Rectal smooth muscle tissue (tissue), 1 donor: Measurements from ENCODE around the gene SPAG7.
A peak's percentile ranks its signal among the peaks of the same experiment; 100 is the strongest.

Experiments used
- H3K27ac ChIP-seq: one replicate; pipeline ENCODE4 v1.7.0; 2013; ENCODE audit warnings: low read depth, low read length, inconsistent platforms
- H3K27me3 ChIP-seq: one replicate; pipeline ENCODE4 v1.7.0; 2013; ENCODE audit warnings: low read length; ENCODE audit not compliant: control insufficient read depth, insufficient read depth
- H3K36me3 ChIP-seq: one replicate; pipeline ENCODE4 v1.7.0; 2013; ENCODE audit warnings: low read length; ENCODE audit not compliant: control insufficient read depth, insufficient read depth
- H3K4me1 ChIP-seq: one replicate; pipeline ENCODE4 v1.7.0; 2013; ENCODE audit warnings: low read length; ENCODE audit not compliant: control insufficient read depth, insufficient read depth
- H3K4me3 ChIP-seq: one replicate; pipeline ENCODE4 v1.7.0; 2013; ENCODE audit warnings: low read length
- H3K9ac ChIP-seq: one replicate; pipeline ENCODE4 v1.7.0; 2013; ENCODE audit warnings: low read length

The SPAG7 gene

GRCh38 chr17:4994081-4994595 is 26.5 kb upstream of the SPAG7 start:
- H3K9ac ChIP-seq: no peak overlapping the region
- peaks cover 3% of the 10 kb centered on the region for H3K4me1 ChIP-seq
- H3K27ac ChIP-seq: no peak overlapping the region

GRCh38 chr17:4987767-4988567 is 20.4 kb upstream of the SPAG7 start:
- Histone ChIP-seq H3K36me3 (no peaks in the 10 kb centered on the region), H3K4me3 (peak overlapping the region; percentile 94), H3K27ac (peak overlapping the region; percentile 89), H3K9ac (peak overlapping the region; percentile 93), H3K27me3 (no peaks in the 10 kb centered on the region), H3K4me1 (peaks cover 7% of the 10 kb centered on the region)

More at GRCh38 chr17:4994081-4994595, 26.5 kb upstream of the SPAG7 start:
- no peaks in the 10 kb centered on the region for H3K27me3 ChIP-seq
- H3K36me3 ChIP-seq: no peaks in the 10 kb centered on the region
- no peak overlapping the region for H3K4me3 ChIP-seq

GRCh38 chr17:4986951-4987766 is 19.5 kb upstream of the SPAG7 start, which contains the start of gene CAMTA2:
TSS of gene CAMTA2 (minus strand) at chr17:4987675. CDS start at chr17:4986222, 1,453 bp downstream.
- Histone ChIP-seq H3K4me1 (peaks cover 7% of the 10 kb centered on the region), H3K4me3 (peak within 1 kb of the TSS; percentile 94), H3K27me3 (no peaks in the 10 kb centered on the region), H3K9ac (peak within 1 kb of the TSS; percentile 97), H3K36me3 (peaks cover 5% of the 10 kb centered on the region), H3K27ac (peak within 1 kb of the TSS; percentile 89)

GRCh38 chr17:4986403-4986802 is 18.8 kb upstream of the SPAG7 start:
- Histone ChIP-seq H3K27ac (peak overlapping the region; percentile 89), H3K4me1 (peaks cover 7% of the 10 kb centered on the region), H3K9ac (peak overlapping the region; percentile 97), H3K4me3 (peak overlapping the region; percentile 94), H3K36me3 (peaks cover 5% of the 10 kb centered on the region), H3K27me3 (no peaks in the 10 kb centered on the region)

GRCh38 chr17:4982305-4982704 is 14.7 kb upstream of the SPAG7 start:
- Histone ChIP-seq H3K36me3 (peaks cover 18% of the 10 kb centered on the region), H3K27me3 (no peaks in the 10 kb centered on the region), H3K9ac (no peak overlapping the region), H3K4me3 (no peak overlapping the region), H3K4me1 (no peaks in the 10 kb centered on the region), H3K27ac (no peak overlapping the region)

- no peak overlapping the region for H3K27ac ChIP-seq
- H3K4me1 ChIP-seq: no peaks in the 10 kb centered on the region
- no peaks in the 10 kb centered on the region for H3K27me3 ChIP-seq
- peaks cover 24% of the 10 kb centered on the region for H3K36me3 ChIP-seq
- H3K4me3 ChIP-seq: no peak overlapping the region
- H3K9ac ChIP-seq: no peak overlapping the region
These were observed 13.1 kb upstream of the SPAG7 start for GRCh38 chr17:4980644-4981216.

GRCh38 chr17:4978726-4979125 is 11.1 kb upstream of the SPAG7 start:
- Histone ChIP-seq H3K27ac (no peak overlapping the region), H3K27me3 (no peaks in the 10 kb centered on the region), H3K4me1 (no peaks in the 10 kb centered on the region), H3K4me3 (no peak overlapping the region), H3K36me3 (peaks cover 29% of the 10 kb centered on the region), H3K9ac (no peak overlapping the region)

- Histone ChIP-seq H3K36me3 (peaks cover 36% of the 10 kb centered on the region), H3K4me1 (peaks cover 8% of the 10 kb centered on the region), H3K4me3 (no peak overlapping the region), H3K27ac (no peak overlapping the region), H3K27me3 (no peaks in the 10 kb centered on the region), H3K9ac (no peak overlapping the region)
These were observed 6.6 kb upstream of the SPAG7 start for GRCh38 chr17:4974115-4974670.

GRCh38 chr17:4973256-4974114 is 5.9 kb upstream of the SPAG7 start:
- Histone ChIP-seq H3K36me3 (peaks cover 35% of the 10 kb centered on the region), H3K27me3 (no peaks in the 10 kb centered on the region), H3K9ac (no peak overlapping the region), H3K4me3 (no peak overlapping the region), H3K4me1 (peaks cover 14% of the 10 kb centered on the region), H3K27ac (no peak overlapping the region)

GRCh38 chr17:4972752-4973151 is 5.1 kb upstream of the SPAG7 start:
- no peak overlapping the region for H3K4me3 ChIP-seq
- peaks cover 30% of the 10 kb centered on the region for H3K36me3 ChIP-seq
- H3K27ac ChIP-seq: no peak overlapping the region
- no peak overlapping the region for H3K9ac ChIP-seq
- peaks cover 15% of the 10 kb centered on the region for H3K4me1 ChIP-seq
- H3K27me3 ChIP-seq: no peaks in the 10 kb centered on the region

GRCh38 chr17:4972322-4972721 is 4.7 kb upstream of the SPAG7 start:
- peak overlapping the region; percentile 38 for H3K27ac ChIP-seq
- no peak overlapping the region for H3K9ac ChIP-seq
- H3K4me1 ChIP-seq: peaks cover 15% of the 10 kb centered on the region
- H3K4me3 ChIP-seq: no peak overlapping the region
- no peaks in the 10 kb centered on the region for H3K27me3 ChIP-seq
- H3K36me3 ChIP-seq: peaks cover 25% of the 10 kb centered on the region
